GOT3 (cell line): Measurements from ENCODE around the gene ST7.
"Not testable (repeated sequence)": the region's sequence is repeated elsewhere in the genome, so short reads cannot be mapped to it uniquely, and the experiment has no call there.

Experiments
- DNase-seq: peaks from one replicate; lab custom pipeline; 2025; ENCODE audit warnings: mixed read lengths; lab: John Stamatoyannopoulos, UW

ST7 gene

GRCh38 chr7:117009705-117010361 lies 56.5 kb downstream of the ST7 start:
- DNase-seq, result no peak

- DNase-seq, result no peak
Measured at GRCh38 chr7:117010375-117011133, 57.3 kb downstream of the ST7 start.

- no peak for DNase-seq
Measured at GRCh38 chr7:117011419-117012260, 58.3 kb downstream of the ST7 start.

GRCh38 chr7:117012284-117012683 lies 59.0 kb downstream of the ST7 start:
- DNase-seq, result no peak

- DNase-seq, result no peak
Measured at GRCh38 chr7:117012696-117013095, 59.4 kb downstream of the ST7 start.

- no peak for DNase-seq
Measured at GRCh38 chr7:117014099-117014656, 60.9 kb downstream of the ST7 start.

- no peak for DNase-seq
Measured at GRCh38 chr7:117014673-117015133, 61.4 kb downstream of the ST7 start.

GRCh38 chr7:117015258-117016184 lies 62.2 kb downstream of the ST7 start:
- no peak for DNase-seq

- DNase-seq, result no peak
Measured at GRCh38 chr7:117017017-117017451, 63.7 kb downstream of the ST7 start.

GRCh38 chr7:117017702-117018266 lies 64.5 kb downstream of the ST7 start:
- DNase-seq, result no peak

GRCh38 chr7:117018713-117019112 lies 65.4 kb downstream of the ST7 start:
- no peak for DNase-seq

- DNase-seq, result no peak
Measured at GRCh38 chr7:117019287-117019686, 66.0 kb downstream of the ST7 start.

GRCh38 chr7:117019786-117020590 lies 66.7 kb downstream of the ST7 start:
- peak; percentile 7 for DNase-seq

GRCh38 chr7:117020591-117020973 lies 67.3 kb downstream of the ST7 start:
- DNase-seq, result no peak

GRCh38 chr7:117021366-117021765 lies 68.1 kb downstream of the ST7 start:
- DNase-seq, result no peak

- DNase-seq, result no peak
Measured at GRCh38 chr7:117021986-117022385, 68.7 kb downstream of the ST7 start.

- DNase-seq, result no peak
Measured at GRCh38 chr7:117023325-117023854, 70.1 kb downstream of the ST7 start.

GRCh38 chr7:117024811-117025210 lies 71.5 kb downstream of the ST7 start:
- no peak for DNase-seq

- no peak for DNase-seq
Measured at GRCh38 chr7:117025891-117026290, 72.6 kb downstream of the ST7 start.

- not testable (repeated sequence) for DNase-seq
Measured at GRCh38 chr7:117030346-117030745, 77.0 kb downstream of the ST7 start.
